Neural crest cell (in vitro differentiated cells): Measurements from ENCODE around the gene GPX2. TPM values are rescaled to one million over a fixed set of nuclear protein-coding genes. Genes with fewer than 3 reads are reported as not detected.

ENCODE experiments used
- DNase-seq: peaks from one replicate; pipeline ENCODE4 v3.0.0; 2021; ENCODE audit warnings: low read depth, mixed read lengths, low spot score
- H3K27ac Mint-ChIP-seq: one replicate; pipeline ENCODE4 v1.8.0; 2021; ENCODE audit warnings: mild to moderate bottlenecking, mixed read lengths; ENCODE audit not compliant: unreplicated experiment
- H3K27me3 Mint-ChIP-seq: 2 replicates; pipeline ENCODE4 v1.8.0; 2021; ENCODE audit warnings: low read depth, mild to moderate bottlenecking, mixed read lengths
- H3K36me3 Mint-ChIP-seq: 2 replicates; pipeline ENCODE4 v1.8.0; 2021; ENCODE audit warnings: low read depth, mild to moderate bottlenecking, mixed read lengths
- H3K4me1 Mint-ChIP-seq: 2 replicates; pipeline ENCODE4 v1.8.0; 2021; ENCODE audit warnings: mixed read lengths
- H3K4me3 Mint-ChIP-seq: one replicate; pipeline ENCODE4 v1.8.0; 2021; ENCODE audit warnings: mild to moderate bottlenecking, mixed read lengths
- H3K9me3 Mint-ChIP-seq: 2 replicates; pipeline ENCODE4 v1.8.0; 2021; ENCODE audit warnings: mixed read lengths
- CTCF ChIP-seq: fragments of 200-600 bp; sonication (generic); conservative IDR thresholded peaks from 2 replicates; pipeline ENCODE4 v1.5.0; 2021; ENCODE audit warnings: antibody characterized with exemption, mild to moderate bottlenecking
- total RNA-seq: library from RNA; stranded (reverse); gene quantifications from 2 replicates; pipeline ENCODE4 v1.2.1, GENCODE V29; 2021

Gene GPX2
- total RNA-seq, 1 donor from 2014 or later: not detected

GRCh38 chr14:64938972-64939816, 3.4 kb downstream of the GPX2 start:
- peaks cover 9% of the 10 kb centered on the region for H3K36me3 Mint-ChIP-seq
- no peaks in the 10 kb centered on the region for H3K9me3 Mint-ChIP-seq
- no peak overlapping the region for H3K27ac Mint-ChIP-seq
- no peak overlapping the region for H3K4me3 Mint-ChIP-seq
- H3K4me1 Mint-ChIP-seq: peaks cover 8% of the 10 kb centered on the region
- H3K27me3 Mint-ChIP-seq: no peaks in the 10 kb centered on the region
- DNase-seq: no peak
- no peak for TF ChIP-seq CTCF

- DNase-seq: no peak
- peak; percentile 33 for TF ChIP-seq CTCF
- Mint-ChIP-seq H3K4me3 (no peak overlapping the region), H3K9me3 (no peaks in the 10 kb centered on the region), H3K27ac (no peak overlapping the region), H3K27me3 (no peaks in the 10 kb centered on the region), H3K4me1 (peaks cover 8% of the 10 kb centered on the region), H3K36me3 (peaks cover 9% of the 10 kb centered on the region)
Observed at GRCh38 chr14:64937821-64938193, 4.7 kb downstream of the GPX2 start.

GRCh38 chr14:64937171-64937820, 5.2 kb downstream of the GPX2 start:
- H3K27ac Mint-ChIP-seq: no peak overlapping the region
- DNase-seq: no peak
- TF ChIP-seq CTCF: no peak
- no peaks in the 10 kb centered on the region for H3K27me3 Mint-ChIP-seq
- peaks cover 10% of the 10 kb centered on the region for H3K4me1 Mint-ChIP-seq
- peaks cover 9% of the 10 kb centered on the region for H3K36me3 Mint-ChIP-seq
- H3K9me3 Mint-ChIP-seq: no peaks in the 10 kb centered on the region
- no peak overlapping the region for H3K4me3 Mint-ChIP-seq

GRCh38 chr14:64935508-64935907, 7.0 kb downstream of the GPX2 start:
- no peak for TF ChIP-seq CTCF
- H3K4me3 Mint-ChIP-seq: no peak overlapping the region
- no peak for DNase-seq
- H3K9me3 Mint-ChIP-seq: no peaks in the 10 kb centered on the region
- no peak overlapping the region for H3K27ac Mint-ChIP-seq
- peaks cover 15% of the 10 kb centered on the region for H3K4me1 Mint-ChIP-seq
- peaks cover 9% of the 10 kb centered on the region for H3K36me3 Mint-ChIP-seq
- H3K27me3 Mint-ChIP-seq: no peaks in the 10 kb centered on the region

GRCh38 chr14:64934338-64934929, 8.1 kb downstream of the GPX2 start:
- peaks cover 15% of the 10 kb centered on the region for H3K4me1 Mint-ChIP-seq
- peak overlapping the region; percentile 1 for H3K27ac Mint-ChIP-seq
- peaks cover 6% of the 10 kb centered on the region for H3K36me3 Mint-ChIP-seq
- H3K9me3 Mint-ChIP-seq: no peaks in the 10 kb centered on the region
- no peak for DNase-seq
- no peak for TF ChIP-seq CTCF
- H3K4me3 Mint-ChIP-seq: no peak overlapping the region
- no peaks in the 10 kb centered on the region for H3K27me3 Mint-ChIP-seq
